ENCODE results near the gene SIL1.

The SIL1 gene

DNA sequence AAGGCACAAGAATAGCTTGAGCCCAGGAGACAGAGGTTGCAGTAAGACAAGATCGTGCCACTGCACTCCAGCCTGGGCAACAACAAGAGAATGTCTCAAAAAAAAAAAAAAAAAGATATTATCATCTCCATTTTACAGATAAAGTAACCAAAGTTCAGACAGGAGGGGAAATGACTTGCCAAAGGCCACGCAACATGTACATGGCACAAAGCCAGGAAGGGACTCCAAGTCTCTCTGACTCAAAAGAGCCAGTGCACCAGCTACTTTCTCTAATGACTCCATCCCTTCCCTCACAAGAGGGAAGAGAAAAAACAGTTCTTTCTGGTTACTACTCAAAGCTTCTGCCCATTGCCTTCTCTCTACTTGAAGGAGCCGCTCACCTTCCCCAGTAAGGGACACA, 34.1 kb downstream of the SIL1 start:
- H3K36me3 ChIP-seq (ENCODE audit: control insufficient read depth, insufficient read depth, low read length) = no peaks in the 10 kb centered on the region
- no peak overlapping the region for H3K23ac ChIP-seq (ENCODE audit: low read length)
- no peak overlapping the region for H3K9ac ChIP-seq (ENCODE audit: low read length)
- H2BK5ac ChIP-seq (ENCODE audit: low read length) = no peak overlapping the region
- H3K79me2 ChIP-seq (ENCODE audit: control insufficient read depth, insufficient read depth, low read length) = no peaks in the 10 kb centered on the region
- H3K4me2 ChIP-seq (ENCODE audit: low read length) = no peak overlapping the region
- H2BK120ac ChIP-seq (ENCODE audit: low read depth, low read length) = no peak overlapping the region
- DNase-seq = no peak
- no peak overlapping the region for H3K4ac ChIP-seq (ENCODE audit: low read depth, low read length)
- no peak overlapping the region for H2BK15ac ChIP-seq (replicated peaks; ENCODE audit: low read depth)
- H3K27me3 ChIP-seq (ENCODE audit: insufficient read depth, low read length, poor library complexity) = no peaks in the 10 kb centered on the region
- no peak overlapping the region for H4K5ac ChIP-seq (ENCODE audit: low read length)
- H3K18ac ChIP-seq (ENCODE audit: low read length) = no peak overlapping the region
- H3K4me1 ChIP-seq (ENCODE audit: control insufficient read depth, low read depth, low read length) = peaks cover 2% of the 10 kb centered on the region
- WGBS (ENCODE audit: extremely low coverage, insufficient coverage, low lambda C conversion rate) = no CpG with 5 or more reads among the region's 3 CpGs
- H3K79me1 ChIP-seq (ENCODE audit: low read length) = no peaks in the 10 kb centered on the region
- H3K4me3 ChIP-seq (ENCODE audit: low read length) = no peak overlapping the region
- H4K8ac ChIP-seq (ENCODE audit: low read depth, low read length) = no peak overlapping the region
- no peak overlapping the region for H2AK5ac ChIP-seq (ENCODE audit: low read length)
- H3K27ac ChIP-seq (ENCODE audit: low read depth, low read length) = no peak overlapping the region
- no peak overlapping the region for H3K56ac ChIP-seq (ENCODE audit: low read length)

GRCh38 chr5:139162448-139162847, 35.7 kb downstream of the SIL1 start:
- H4K8ac ChIP-seq (ENCODE audit: low read depth, low read length) = no peak overlapping the region
- no peak overlapping the region for H3K56ac ChIP-seq (ENCODE audit: low read length)
- H3K27ac ChIP-seq (ENCODE audit: low read depth, low read length) = no peak overlapping the region
- no peak for DNase-seq
- no peaks in the 10 kb centered on the region for H3K79me2 ChIP-seq (ENCODE audit: control insufficient read depth, insufficient read depth, low read length)
- H3K18ac ChIP-seq (ENCODE audit: low read length) = no peak overlapping the region
- H2BK15ac ChIP-seq (replicated peaks; ENCODE audit: low read depth) = no peak overlapping the region
- H2BK120ac ChIP-seq (ENCODE audit: low read depth, low read length) = no peak overlapping the region
- no peak overlapping the region for H2AK5ac ChIP-seq (ENCODE audit: low read length)
- H3K27me3 ChIP-seq (ENCODE audit: insufficient read depth, low read length, poor library complexity) = no peaks in the 10 kb centered on the region
- no peak overlapping the region for H2BK5ac ChIP-seq (ENCODE audit: low read length)
- no peak overlapping the region for H3K4me3 ChIP-seq (ENCODE audit: low read length)
- no CpG with 5 or more reads among the region's 4 CpGs for WGBS (ENCODE audit: extremely low coverage, insufficient coverage, low lambda C conversion rate)
- H3K4me2 ChIP-seq (ENCODE audit: low read length) = no peak overlapping the region
- no peak overlapping the region for H3K4ac ChIP-seq (ENCODE audit: low read depth, low read length)
- no peaks in the 10 kb centered on the region for H3K79me1 ChIP-seq (ENCODE audit: low read length)
- no peaks in the 10 kb centered on the region for H3K4me1 ChIP-seq (ENCODE audit: control insufficient read depth, low read depth, low read length)
- H3K9ac ChIP-seq (ENCODE audit: low read length) = no peak overlapping the region
- H3K23ac ChIP-seq (ENCODE audit: low read length) = no peak overlapping the region
- H4K5ac ChIP-seq (ENCODE audit: low read length) = no peak overlapping the region
- H3K36me3 ChIP-seq (ENCODE audit: control insufficient read depth, insufficient read depth, low read length) = no peaks in the 10 kb centered on the region

GRCh38 chr5:139158791-139159190, 39.4 kb downstream of the SIL1 start:
- Histone ChIP-seq H3K4me1 (ENCODE audit: control insufficient read depth, low read depth, low read length) (no peaks in the 10 kb centered on the region), H3K18ac (ENCODE audit: low read length) (no peak overlapping the region), H2BK120ac (ENCODE audit: low read depth, low read length) (no peak overlapping the region), H3K4me2 (ENCODE audit: low read length) (no peak overlapping the region), H3K9ac (ENCODE audit: low read length) (no peak overlapping the region), H3K79me2 (ENCODE audit: control insufficient read depth, insufficient read depth, low read length) (no peaks in the 10 kb centered on the region), H3K4me3 (ENCODE audit: low read length) (no peak overlapping the region), H3K27ac (ENCODE audit: low read depth, low read length) (no peak overlapping the region), H3K36me3 (ENCODE audit: control insufficient read depth, insufficient read depth, low read length) (no peaks in the 10 kb centered on the region), H2BK5ac (ENCODE audit: low read length) (no peak overlapping the region), H3K27me3 (ENCODE audit: insufficient read depth, low read length, poor library complexity) (no peaks in the 10 kb centered on the region), H3K23ac (ENCODE audit: low read length) (no peak overlapping the region), H2BK15ac (replicated peaks; ENCODE audit: low read depth) (no peak overlapping the region), H2AK5ac (ENCODE audit: low read length) (no peak overlapping the region), H3K4ac (ENCODE audit: low read depth, low read length) (no peak overlapping the region), H4K8ac (ENCODE audit: low read depth, low read length) (no peak overlapping the region), H4K5ac (ENCODE audit: low read length) (no peak overlapping the region), H3K79me1 (ENCODE audit: low read length) (no peaks in the 10 kb centered on the region), H3K56ac (ENCODE audit: low read length) (no peak overlapping the region)
- no CpG with 5 or more reads among the region's 1 CpG for WGBS (ENCODE audit: extremely low coverage, insufficient coverage, low lambda C conversion rate)
- no peak for DNase-seq

GRCh38 chr5:139157556-139157955, 40.6 kb downstream of the SIL1 start:
- H3K4ac ChIP-seq (ENCODE audit: low read depth, low read length) = no peak overlapping the region
- H3K79me1 ChIP-seq (ENCODE audit: low read length) = no peaks in the 10 kb centered on the region
- no peak overlapping the region for H4K8ac ChIP-seq (ENCODE audit: low read depth, low read length)
- H3K27ac ChIP-seq (ENCODE audit: low read depth, low read length) = no peak overlapping the region
- H3K56ac ChIP-seq (ENCODE audit: low read length) = no peak overlapping the region
- H3K4me3 ChIP-seq (ENCODE audit: low read length) = no peak overlapping the region
- H2BK120ac ChIP-seq (ENCODE audit: low read depth, low read length) = no peak overlapping the region
- no peak overlapping the region for H2BK15ac ChIP-seq (replicated peaks; ENCODE audit: low read depth)
- no peak overlapping the region for H3K4me2 ChIP-seq (ENCODE audit: low read length)
- H3K36me3 ChIP-seq (ENCODE audit: control insufficient read depth, insufficient read depth, low read length) = no peaks in the 10 kb centered on the region
- H2BK5ac ChIP-seq (ENCODE audit: low read length) = no peak overlapping the region
- no peak overlapping the region for H2AK5ac ChIP-seq (ENCODE audit: low read length)
- DNase-seq = no peak
- H4K5ac ChIP-seq (ENCODE audit: low read length) = no peak overlapping the region
- H3K79me2 ChIP-seq (ENCODE audit: control insufficient read depth, insufficient read depth, low read length) = no peaks in the 10 kb centered on the region
- no peak overlapping the region for H3K18ac ChIP-seq (ENCODE audit: low read length)
- no peaks in the 10 kb centered on the region for H3K4me1 ChIP-seq (ENCODE audit: control insufficient read depth, low read depth, low read length)
- no peak overlapping the region for H3K23ac ChIP-seq (ENCODE audit: low read length)
- no peaks in the 10 kb centered on the region for H3K27me3 ChIP-seq (ENCODE audit: insufficient read depth, low read length, poor library complexity)
- no peak overlapping the region for H3K9ac ChIP-seq (ENCODE audit: low read length)

DNA sequence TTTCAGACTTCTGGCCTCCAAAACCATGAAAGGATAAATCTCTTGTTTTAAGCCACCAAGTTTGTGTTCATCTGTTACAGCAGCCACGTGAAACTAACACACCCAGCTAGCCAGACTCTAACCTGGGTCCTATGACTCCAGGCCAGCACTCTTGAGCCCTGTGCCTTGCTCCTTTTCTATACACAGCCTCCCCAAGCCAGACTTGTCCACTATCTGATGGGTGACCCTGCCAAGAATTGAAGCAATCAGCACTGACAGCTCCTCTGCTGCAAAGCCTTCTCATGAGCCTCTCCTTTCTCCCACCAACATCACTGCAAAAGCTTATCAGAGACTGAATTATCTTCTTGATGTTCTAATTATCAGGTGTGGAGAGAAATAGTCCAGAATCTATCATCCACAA, 41.4 kb downstream of the SIL1 start:
- H3K27ac ChIP-seq (ENCODE audit: low read depth, low read length) = no peak overlapping the region
- no peaks in the 10 kb centered on the region for H3K27me3 ChIP-seq (ENCODE audit: insufficient read depth, low read length, poor library complexity)
- no peaks in the 10 kb centered on the region for H3K4me1 ChIP-seq (ENCODE audit: control insufficient read depth, low read depth, low read length)
- H3K4ac ChIP-seq (ENCODE audit: low read depth, low read length) = no peak overlapping the region
- H4K8ac ChIP-seq (ENCODE audit: low read depth, low read length) = no peak overlapping the region
- H2BK15ac ChIP-seq (replicated peaks; ENCODE audit: low read depth) = no peak overlapping the region
- no peak overlapping the region for H4K5ac ChIP-seq (ENCODE audit: low read length)
- H3K4me2 ChIP-seq (ENCODE audit: low read length) = no peak overlapping the region
- no CpG with 5 or more reads among the region's 1 CpG for WGBS (ENCODE audit: extremely low coverage, insufficient coverage, low lambda C conversion rate)
- no peak overlapping the region for H3K18ac ChIP-seq (ENCODE audit: low read length)
- no peak overlapping the region for H2AK5ac ChIP-seq (ENCODE audit: low read length)
- H3K23ac ChIP-seq (ENCODE audit: low read length) = no peak overlapping the region
- DNase-seq = no peak
- no peak overlapping the region for H2BK120ac ChIP-seq (ENCODE audit: low read depth, low read length)
- H3K4me3 ChIP-seq (ENCODE audit: low read length) = no peak overlapping the region
- H3K79me2 ChIP-seq (ENCODE audit: control insufficient read depth, insufficient read depth, low read length) = no peaks in the 10 kb centered on the region
- H3K56ac ChIP-seq (ENCODE audit: low read length) = no peak overlapping the region
- H3K79me1 ChIP-seq (ENCODE audit: low read length) = no peaks in the 10 kb centered on the region
- no peaks in the 10 kb centered on the region for H3K36me3 ChIP-seq (ENCODE audit: control insufficient read depth, insufficient read depth, low read length)
- no peak overlapping the region for H3K9ac ChIP-seq (ENCODE audit: low read length)
- no peak overlapping the region for H2BK5ac ChIP-seq (ENCODE audit: low read length)

- no peak overlapping the region for H2BK15ac ChIP-seq (replicated peaks; ENCODE audit: low read depth)
- H3K4me3 ChIP-seq (ENCODE audit: low read length) = no peak overlapping the region
These were observed 42.8 kb downstream of the SIL1 start for GRCh38 chr5:139155333-139155732.

More at GRCh38 chr5:139155333-139155732, 42.8 kb downstream of the SIL1 start:
- Histone ChIP-seq H2BK120ac (ENCODE audit: low read depth, low read length) (no peak overlapping the region), H3K23ac (ENCODE audit: low read length) (no peak overlapping the region), H3K4ac (ENCODE audit: low read depth, low read length) (no peak overlapping the region), H2AK5ac (ENCODE audit: low read length) (no peak overlapping the region), H3K4me1 (ENCODE audit: control insufficient read depth, low read depth, low read length) (no peaks in the 10 kb centered on the region), H3K79me1 (ENCODE audit: low read length) (no peaks in the 10 kb centered on the region), H4K8ac (ENCODE audit: low read depth, low read length) (no peak overlapping the region), H3K4me2 (ENCODE audit: low read length) (no peak overlapping the region), H4K5ac (ENCODE audit: low read length) (no peak overlapping the region), H3K79me2 (ENCODE audit: control insufficient read depth, insufficient read depth, low read length) (no peaks in the 10 kb centered on the region), H2BK5ac (ENCODE audit: low read length) (no peak overlapping the region), H3K27ac (ENCODE audit: low read depth, low read length) (no peak overlapping the region), H3K18ac (ENCODE audit: low read length) (no peak overlapping the region), H3K56ac (ENCODE audit: low read length) (no peak overlapping the region), H3K9ac (ENCODE audit: low read length) (no peak overlapping the region), H3K27me3 (ENCODE audit: insufficient read depth, low read length, poor library complexity) (no peaks in the 10 kb centered on the region), H3K36me3 (ENCODE audit: control insufficient read depth, insufficient read depth, low read length) (no peaks in the 10 kb centered on the region)
- no CpG with 5 or more reads among the region's 5 CpGs for WGBS (ENCODE audit: extremely low coverage, insufficient coverage, low lambda C conversion rate)
- no peak for DNase-seq

Data from mesendoderm (in vitro differentiated cells).